ENCODE measurements around the gene LHFPL2. TPM values are rescaled to one million over a fixed set of nuclear protein-coding genes. Genes with fewer than 3 reads are reported as not detected.

Gene LHFPL2
- total and polyA plus RNA-seq, 4 experiments from 2014 or later, result 0.25 to 2.7 (median 1.6) TPM

- ChIA-PET POLR2A (ENCODE audit: partially characterized antibody) (no interaction called here), CTCF (ENCODE audit: partially characterized antibody) (no interaction called here)
- Histone ChIP-seq H3K36me3 (ENCODE audit: insufficient read depth, low read length) (no peaks in the 10 kb centered on the region), H3K9me3 (ENCODE audit: control insufficient read depth in 1 of 2, low read length in 2 of 2) (no peaks in the 10 kb centered on the region), H3K27ac (ENCODE audit: low read depth, low read length) (no peak overlapping the region), H3K4me1 (ENCODE audit: insufficient read depth, low read length) (no peaks in the 10 kb centered on the region), H3K27me3 (ENCODE audit: insufficient read depth, low read length) (no peaks in the 10 kb centered on the region), H3K4me3 (ENCODE audit: low read length in 2 of 2) (no peak overlapping the region)
- DNase-seq, result no peak
- peaks cover 0 to 2% (median 0%) of the 10 kb centered on the region in 8 donors for H3K9me3 Mint-ChIP-seq
- peaks cover 0 to 3% of the 10 kb centered on the region in 2 donors for H3K27me3 Mint-ChIP-seq
- H3K4me3 Mint-ChIP-seq, result no peak overlapping the region
- peaks cover 5 to 19% of the 10 kb centered on the region in 2 donors for H3K36me3 Mint-ChIP-seq
- intact Hi-C loops (cut with micrococcal nuclease), result no loop called here
- no peaks in the 10 kb centered on the region for H3K4me1 Mint-ChIP-seq
- H3K27ac Mint-ChIP-seq, result no peak overlapping the region
Measured at GRCh38 chr5:78492650-78493049, 155.9 kb downstream of the LHFPL2 start.

- H3K4me3 Mint-ChIP-seq, result no peak overlapping the region
- intact Hi-C loops (cut with micrococcal nuclease), result no loop called here
- peaks cover 0 to 3% of the 10 kb centered on the region in 2 donors for H3K27me3 Mint-ChIP-seq
- no peaks in the 10 kb centered on the region for H3K4me1 Mint-ChIP-seq
- Histone ChIP-seq H3K4me1 (ENCODE audit: insufficient read depth, low read length) (no peaks in the 10 kb centered on the region), H3K4me3 (ENCODE audit: low read length in 2 of 2) (no peak overlapping the region), H3K27me3 (ENCODE audit: insufficient read depth, low read length) (no peaks in the 10 kb centered on the region), H3K36me3 (ENCODE audit: insufficient read depth, low read length) (no peaks in the 10 kb centered on the region), H3K27ac (ENCODE audit: low read depth, low read length) (no peak overlapping the region), H3K9me3 (ENCODE audit: control insufficient read depth in 1 of 2, low read length in 2 of 2) (no peaks in the 10 kb centered on the region)
- ChIA-PET CTCF (ENCODE audit: partially characterized antibody) (no interaction called here), POLR2A (ENCODE audit: partially characterized antibody) (no interaction called here)
- H3K36me3 Mint-ChIP-seq, result peaks cover 6 to 22% of the 10 kb centered on the region in 2 donors
- DNase-seq, result no peak
- H3K27ac Mint-ChIP-seq, result peak overlapping the region in 1 of 7 donors; percentile 6
- peaks cover 0 to 2% (median 0%) of the 10 kb centered on the region in 8 donors for H3K9me3 Mint-ChIP-seq
Measured at GRCh38 chr5:78492224-78492623, 156.3 kb downstream of the LHFPL2 start.

GRCh38 chr5:78490709-78491485, 157.7 kb downstream of the LHFPL2 start:
- peaks cover 10 to 22% of the 10 kb centered on the region in 2 donors for H3K36me3 Mint-ChIP-seq
- H3K27ac Mint-ChIP-seq, result peak overlapping the region in 2 of 7 donors; percentile 13 to 22
- no peak for DNase-seq
- POLR2A ChIA-PET (ENCODE audit: partially characterized antibody), result no interaction called here
- H3K4me3 Mint-ChIP-seq, result no peak overlapping the region
- H3K27ac ChIP-seq (ENCODE audit: low read depth, low read length), result no peak overlapping the region
- H3K4me1 Mint-ChIP-seq, result no peaks in the 10 kb centered on the region
- no peaks in the 10 kb centered on the region for H3K27me3 ChIP-seq (ENCODE audit: insufficient read depth, low read length)
- no peaks in the 10 kb centered on the region for H3K4me1 ChIP-seq (ENCODE audit: insufficient read depth, low read length)
- intact Hi-C loops (cut with micrococcal nuclease), result no loop called here
- H3K9me3 ChIP-seq (ENCODE audit: control insufficient read depth in 1 of 2, low read length in 2 of 2), result no peaks in the 10 kb centered on the region
- H3K9me3 Mint-ChIP-seq, result peaks cover 0 to 2% (median 0%) of the 10 kb centered on the region in 8 donors
- H3K27me3 Mint-ChIP-seq, result no peaks in the 10 kb centered on the region
- no peak overlapping the region for H3K4me3 ChIP-seq (ENCODE audit: low read length in 2 of 2)
- CTCF ChIA-PET (ENCODE audit: partially characterized antibody), result no interaction called here
- H3K36me3 ChIP-seq (ENCODE audit: insufficient read depth, low read length), result no peaks in the 10 kb centered on the region

GRCh38 chr5:78487846-78488245, 160.7 kb downstream of the LHFPL2 start:
- intact Hi-C loops (cut with micrococcal nuclease), result no loop called here
- POLR2A ChIA-PET (ENCODE audit: partially characterized antibody), result no interaction called here

GRCh38 chr5:78486218-78486617, 162.4 kb downstream of the LHFPL2 start:
- DNase-seq, result no peak
- Mint-ChIP-seq H3K4me3 (no peak overlapping the region), H3K9me3 (no peaks in the 10 kb centered on the region), H3K27ac (no peak overlapping the region), H3K27me3 (no peaks in the 10 kb centered on the region), H3K36me3 (peaks cover 24 to 36% of the 10 kb centered on the region in 2 donors), H3K4me1 (peaks cover 7 to 13% (median 10%) of the 10 kb centered on the region in 4 donors)
- H3K36me3 ChIP-seq (ENCODE audit: insufficient read depth, low read length), result no peaks in the 10 kb centered on the region
- CTCF ChIA-PET (ENCODE audit: partially characterized antibody), result no interaction called here
- no peak overlapping the region for H3K4me3 ChIP-seq (ENCODE audit: low read length in 2 of 2)
- peaks cover 9% of the 10 kb centered on the region for H3K4me1 ChIP-seq (ENCODE audit: insufficient read depth, low read length)
- H3K27me3 ChIP-seq (ENCODE audit: insufficient read depth, low read length), result no peaks in the 10 kb centered on the region
- no peak overlapping the region for H3K27ac ChIP-seq (ENCODE audit: low read depth, low read length)
- POLR2A ChIA-PET (ENCODE audit: partially characterized antibody), result no interaction called here
- intact Hi-C loops (cut with micrococcal nuclease), result no loop called here
- H3K9me3 ChIP-seq (ENCODE audit: control insufficient read depth in 1 of 2, low read length in 2 of 2), result no peaks in the 10 kb centered on the region

More at GRCh38 chr5:78487846-78488245, 160.7 kb downstream of the LHFPL2 start:
- H3K4me1 Mint-ChIP-seq, result peaks cover 7 to 11% (median 8%) of the 10 kb centered on the region in 4 donors
- no peak overlapping the region for H3K4me3 ChIP-seq (ENCODE audit: low read length in 2 of 2)
- no peak overlapping the region for H3K27ac Mint-ChIP-seq
- no peak overlapping the region for H3K4me3 Mint-ChIP-seq
- no peaks in the 10 kb centered on the region for H3K9me3 ChIP-seq (ENCODE audit: control insufficient read depth in 1 of 2, low read length in 2 of 2)
- no peak for DNase-seq
- H3K27ac ChIP-seq (ENCODE audit: low read depth, low read length), result no peak overlapping the region
- H3K36me3 ChIP-seq (ENCODE audit: insufficient read depth, low read length), result no peaks in the 10 kb centered on the region
- peaks cover 9% of the 10 kb centered on the region for H3K4me1 ChIP-seq (ENCODE audit: insufficient read depth, low read length)
- no peaks in the 10 kb centered on the region for H3K27me3 Mint-ChIP-seq
- no peaks in the 10 kb centered on the region for H3K27me3 ChIP-seq (ENCODE audit: insufficient read depth, low read length)
- H3K36me3 Mint-ChIP-seq, result peaks cover 17 to 31% of the 10 kb centered on the region in 2 donors
- CTCF ChIA-PET (ENCODE audit: partially characterized antibody), result no interaction called here
- no peaks in the 10 kb centered on the region for H3K9me3 Mint-ChIP-seq

GRCh38 chr5:78483809-78484521, 164.6 kb downstream of the LHFPL2 start:
- no peak overlapping the region for H3K27ac ChIP-seq (ENCODE audit: low read depth, low read length)
- H3K36me3 ChIP-seq (ENCODE audit: insufficient read depth, low read length), result no peaks in the 10 kb centered on the region
- H3K4me3 ChIP-seq (ENCODE audit: low read length in 2 of 2), result no peak overlapping the region
- Mint-ChIP-seq H3K9me3 (no peaks in the 10 kb centered on the region), H3K27ac (peak overlapping the region in 2 of 7 donors; percentile 22 to 24), H3K4me1 (peaks cover 7 to 13% (median 10%) of the 10 kb centered on the region in 4 donors), H3K36me3 (peaks cover 22 to 27% of the 10 kb centered on the region in 2 donors), H3K27me3 (no peaks in the 10 kb centered on the region), H3K4me3 (no peak overlapping the region)
- ChIA-PET CTCF (ENCODE audit: partially characterized antibody) (interaction anchor here (1.1 kb wide), 1 partner anchor 19 kb away, joined by 3 read pairs; no protein-coding TSS in a partner anchor), POLR2A (ENCODE audit: partially characterized antibody) (no interaction called here)
- intact Hi-C loops (cut with micrococcal nuclease), result no loop called here
- H3K9me3 ChIP-seq (ENCODE audit: control insufficient read depth in 1 of 2, low read length in 2 of 2), result no peaks in the 10 kb centered on the region
- no peaks in the 10 kb centered on the region for H3K27me3 ChIP-seq (ENCODE audit: insufficient read depth, low read length)
- H3K4me1 ChIP-seq (ENCODE audit: insufficient read depth, low read length), result peaks cover 9% of the 10 kb centered on the region
- DNase-seq, result no peak

GRCh38 chr5:78482948-78483347, 165.6 kb downstream of the LHFPL2 start:
- Histone ChIP-seq H3K36me3 (ENCODE audit: insufficient read depth, low read length) (no peaks in the 10 kb centered on the region), H3K4me3 (ENCODE audit: low read length in 2 of 2) (no peak overlapping the region), H3K27ac (ENCODE audit: low read depth, low read length) (no peak overlapping the region), H3K27me3 (ENCODE audit: insufficient read depth, low read length) (no peaks in the 10 kb centered on the region), H3K9me3 (ENCODE audit: control insufficient read depth in 1 of 2, low read length in 2 of 2) (no peaks in the 10 kb centered on the region), H3K4me1 (ENCODE audit: insufficient read depth, low read length) (peaks cover 9% of the 10 kb centered on the region)
- Mint-ChIP-seq H3K4me1 (peaks cover 7 to 13% (median 10%) of the 10 kb centered on the region in 4 donors), H3K36me3 (peaks cover 20 to 24% of the 10 kb centered on the region in 2 donors), H3K27ac (peak overlapping the region in 1 of 7 donors; percentile 14), H3K9me3 (no peaks in the 10 kb centered on the region), H3K27me3 (no peaks in the 10 kb centered on the region), H3K4me3 (no peak overlapping the region)
- POLR2A ChIA-PET (ENCODE audit: partially characterized antibody), result no interaction called here
- CTCF ChIA-PET (ENCODE audit: partially characterized antibody), result no interaction called here
- no peak for DNase-seq
- intact Hi-C loops (cut with micrococcal nuclease), result no loop called here

Measured in CD4-positive, alpha-beta memory T cell (primary cell).